AG09309 (cell line): ENCODE results near the gene DNAH7.

Experiments used
- DNase-seq: peaks from one replicate; pipeline ENCODE4 v3.0.0-alpha.2; 2010; ENCODE audit warnings: low read depth
- H3K4me3 ChIP-seq: 2 replicates; pipeline ENCODE4 v1.5.1; 2011; ENCODE audit warnings: mild to moderate bottlenecking, low read depth, low read length, moderate library complexity; ENCODE audit not compliant: control insufficient read depth
- TF ChIP-seq, protein P1 (sequence below): IDR thresholded peaks from 2 replicates; pipeline ENCODE4 v1.5.1; 2011; ENCODE audit warnings: mild to moderate bottlenecking, low read depth, low read length, inconsistent platforms; ENCODE audit not compliant: insufficient read depth, control insufficient read depth; ENCODE audit errors: missing control alignments

DNAH7 gene

DNA sequence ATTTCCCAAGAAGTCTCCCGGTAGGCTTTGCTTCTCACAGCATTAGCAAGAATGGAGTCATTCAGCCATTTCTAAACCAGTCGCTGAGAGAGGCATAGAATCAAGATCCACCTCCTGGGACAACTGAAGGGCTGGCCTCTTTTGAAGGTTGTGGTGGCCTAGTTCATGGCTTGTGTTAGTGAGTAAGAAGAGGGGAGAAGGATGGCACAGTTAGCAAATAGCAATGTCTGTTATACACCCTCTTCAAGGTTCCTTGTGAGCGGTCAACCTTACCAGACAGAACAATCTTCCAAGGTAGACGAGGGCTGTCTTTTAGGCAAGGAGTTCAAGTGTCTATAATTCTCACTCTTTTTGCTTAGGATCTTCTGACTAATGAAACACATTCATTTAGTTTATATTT lies 35.4 kb upstream of the DNAH7 start:
- TF ChIP-seq, protein P1, sequence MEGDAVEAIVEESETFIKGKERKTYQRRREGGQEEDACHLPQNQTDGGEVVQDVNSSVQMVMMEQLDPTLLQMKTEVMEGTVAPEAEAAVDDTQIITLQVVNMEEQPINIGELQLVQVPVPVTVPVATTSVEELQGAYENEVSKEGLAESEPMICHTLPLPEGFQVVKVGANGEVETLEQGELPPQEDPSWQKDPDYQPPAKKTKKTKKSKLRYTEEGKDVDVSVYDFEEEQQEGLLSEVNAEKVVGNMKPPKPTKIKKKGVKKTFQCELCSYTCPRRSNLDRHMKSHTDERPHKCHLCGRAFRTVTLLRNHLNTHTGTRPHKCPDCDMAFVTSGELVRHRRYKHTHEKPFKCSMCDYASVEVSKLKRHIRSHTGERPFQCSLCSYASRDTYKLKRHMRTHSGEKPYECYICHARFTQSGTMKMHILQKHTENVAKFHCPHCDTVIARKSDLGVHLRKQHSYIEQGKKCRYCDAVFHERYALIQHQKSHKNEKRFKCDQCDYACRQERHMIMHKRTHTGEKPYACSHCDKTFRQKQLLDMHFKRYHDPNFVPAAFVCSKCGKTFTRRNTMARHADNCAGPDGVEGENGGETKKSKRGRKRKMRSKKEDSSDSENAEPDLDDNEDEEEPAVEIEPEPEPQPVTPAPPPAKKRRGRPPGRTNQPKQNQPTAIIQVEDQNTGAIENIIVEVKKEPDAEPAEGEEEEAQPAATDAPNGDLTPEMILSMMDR, result no peak
- no peak for DNase-seq
- no peak overlapping the region for H3K4me3 ChIP-seq

DNA sequence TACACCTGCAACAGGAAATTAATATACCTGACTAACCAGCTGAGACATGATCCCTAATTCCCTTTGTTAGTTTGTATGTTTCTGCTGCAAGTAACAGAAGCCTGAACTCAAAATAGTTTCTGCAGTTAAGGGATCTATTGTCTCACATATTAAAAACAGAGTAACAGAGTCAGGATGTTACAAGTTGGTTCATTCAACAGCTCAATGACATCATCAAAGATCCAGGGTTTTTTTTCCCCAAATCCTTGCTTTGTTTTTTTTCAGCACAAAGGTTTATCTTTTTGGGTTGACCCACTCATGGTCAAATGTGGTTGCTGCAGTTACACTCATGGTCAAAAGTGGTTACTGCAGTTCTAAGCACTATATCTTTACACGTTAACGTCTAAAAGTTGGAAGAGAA lies 35.0 kb upstream of the DNAH7 start:
- TF ChIP-seq, protein P1, result no peak
- no peak overlapping the region for H3K4me3 ChIP-seq
- no peak for DNase-seq

DNA sequence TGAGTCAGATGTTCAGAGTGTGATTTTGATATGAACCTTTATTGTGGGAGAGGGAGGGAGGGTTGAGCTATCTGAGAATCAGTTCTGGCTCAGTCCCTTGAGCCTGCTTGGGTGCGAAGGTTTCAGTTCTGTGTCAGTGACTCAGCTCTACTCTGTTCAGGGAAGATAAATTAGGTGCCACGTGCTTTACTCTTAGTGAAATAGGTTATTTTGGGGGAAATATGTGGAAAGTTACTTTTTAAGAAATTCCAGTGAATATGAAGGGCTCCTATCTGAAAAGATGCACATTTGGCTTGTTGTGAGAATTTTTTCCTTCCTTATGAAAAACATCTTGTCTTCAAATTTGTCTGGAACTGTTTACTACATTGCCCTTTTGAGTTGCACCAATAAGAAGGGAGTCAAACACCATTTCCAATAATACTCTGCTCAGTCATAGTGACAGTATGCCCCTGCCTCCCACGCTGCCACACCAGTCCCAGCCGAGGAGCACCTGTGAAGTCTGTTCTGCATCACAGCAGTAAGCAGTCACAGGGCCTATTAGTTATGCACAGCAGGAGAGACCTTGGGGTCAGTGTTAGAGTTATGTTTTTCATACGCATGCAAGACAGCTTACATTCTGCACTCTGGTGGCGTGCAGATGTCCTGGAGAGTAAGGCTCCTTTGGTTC lies 32.8 kb upstream of the DNAH7 start:
- no peak overlapping the region for H3K4me3 ChIP-seq
- TF ChIP-seq, protein P1, result no peak

DNA sequence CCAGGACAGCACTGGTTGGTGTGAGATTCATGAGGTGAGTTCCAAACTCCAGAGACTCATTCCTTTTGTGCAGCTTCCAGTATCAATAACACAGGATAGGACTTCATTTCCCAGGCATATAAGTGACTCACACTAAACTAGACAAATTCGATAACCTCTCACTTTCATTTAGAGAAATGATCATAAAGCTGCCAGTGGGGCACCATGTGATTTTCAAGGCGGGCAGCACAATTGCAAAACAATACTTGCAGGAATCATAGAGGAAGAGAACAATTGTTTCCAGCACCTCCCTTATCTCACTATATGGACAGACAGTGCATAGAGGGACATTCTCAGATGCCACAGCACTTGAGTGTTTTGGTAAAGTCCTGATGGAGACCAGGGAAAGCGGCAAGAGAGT lies 31.3 kb upstream of the DNAH7 start:
- DNase-seq, result no peak
- no peak overlapping the region for H3K4me3 ChIP-seq
- TF ChIP-seq, protein P1, result no peak

More for the DNA sequence above, 32.8 kb upstream of the DNAH7 start:
- DNase-seq, result no peak

DNA sequence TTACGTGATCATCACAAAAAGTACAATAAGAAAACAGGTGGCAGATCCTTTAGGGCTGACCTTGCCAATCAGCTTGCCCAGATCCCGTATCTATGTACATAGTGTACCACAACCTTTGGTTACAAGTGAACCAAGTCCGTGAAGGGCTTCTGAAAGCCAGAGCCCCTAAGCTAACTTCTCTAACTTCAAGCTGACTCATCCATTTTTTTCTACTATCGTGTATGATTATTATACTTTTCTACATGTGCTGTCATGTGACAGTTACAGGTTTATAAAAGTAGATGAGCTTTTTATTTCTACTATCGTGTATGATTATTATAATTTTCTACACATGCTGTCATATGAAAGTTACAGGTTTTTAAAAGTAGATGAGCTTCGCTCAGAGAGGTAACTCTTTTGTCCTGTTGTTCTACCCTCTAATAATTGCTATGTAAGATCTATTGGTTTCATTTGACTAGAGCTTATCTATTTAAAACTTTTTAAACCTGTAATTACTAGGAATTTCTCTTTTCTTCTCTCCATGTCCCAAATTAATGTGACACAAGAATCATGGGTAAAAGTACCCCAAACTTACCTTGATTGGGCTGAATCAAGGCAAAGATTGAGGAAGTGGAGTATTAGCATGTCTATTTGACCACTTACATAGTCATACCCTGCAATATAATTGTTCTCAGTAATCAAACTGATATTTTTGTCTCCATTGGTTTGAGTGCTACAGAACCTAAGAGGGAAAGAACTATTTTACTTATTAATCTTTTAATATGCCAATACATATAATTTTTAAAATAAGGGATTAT lies 29.4 kb upstream of the DNAH7 start:
- no peak for DNase-seq
- TF ChIP-seq, protein P1, result no peak

DNA sequence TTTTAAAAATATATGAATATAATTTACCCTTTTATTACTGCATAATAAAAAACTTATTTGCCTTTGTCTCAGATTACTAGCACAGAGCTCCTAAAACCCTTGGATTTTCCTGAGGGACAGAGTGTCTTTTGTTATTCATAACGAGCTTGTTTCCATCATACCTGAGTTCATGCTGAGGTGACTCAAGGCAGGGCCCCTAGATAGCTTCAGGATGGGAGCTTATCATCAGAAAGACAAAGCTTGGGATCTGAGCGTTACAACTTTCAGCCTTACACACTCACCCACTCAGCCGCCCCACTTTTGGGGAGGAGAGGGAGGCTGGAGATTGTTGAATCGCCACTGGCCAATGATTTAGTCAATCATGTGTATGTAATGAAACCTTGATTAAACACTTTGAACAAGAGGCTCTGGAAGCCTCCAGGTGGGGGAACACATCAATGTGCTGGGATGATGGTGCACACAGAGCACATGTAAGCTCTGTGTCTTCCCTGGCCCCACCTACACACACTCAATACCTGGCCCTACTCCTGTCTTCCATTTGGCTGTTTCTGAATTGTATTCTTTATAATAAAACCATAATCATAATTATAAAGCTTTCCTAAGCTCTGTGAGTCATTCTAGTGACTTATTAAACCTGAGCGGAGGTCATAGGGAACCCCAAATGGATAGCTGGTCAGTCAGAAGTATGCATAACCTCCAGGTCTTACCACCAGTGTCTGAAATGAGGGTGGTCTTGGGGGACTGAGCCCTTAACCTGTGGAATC lies 28.5 kb upstream of the DNAH7 start:
- no peak overlapping the region for H3K4me3 ChIP-seq
- no peak for DNase-seq
- TF ChIP-seq, protein P1, result no peak

More for the DNA sequence above, 29.4 kb upstream of the DNAH7 start:
- no peak overlapping the region for H3K4me3 ChIP-seq
